ENCODE measurements around the gene CCNY.

DNA sequence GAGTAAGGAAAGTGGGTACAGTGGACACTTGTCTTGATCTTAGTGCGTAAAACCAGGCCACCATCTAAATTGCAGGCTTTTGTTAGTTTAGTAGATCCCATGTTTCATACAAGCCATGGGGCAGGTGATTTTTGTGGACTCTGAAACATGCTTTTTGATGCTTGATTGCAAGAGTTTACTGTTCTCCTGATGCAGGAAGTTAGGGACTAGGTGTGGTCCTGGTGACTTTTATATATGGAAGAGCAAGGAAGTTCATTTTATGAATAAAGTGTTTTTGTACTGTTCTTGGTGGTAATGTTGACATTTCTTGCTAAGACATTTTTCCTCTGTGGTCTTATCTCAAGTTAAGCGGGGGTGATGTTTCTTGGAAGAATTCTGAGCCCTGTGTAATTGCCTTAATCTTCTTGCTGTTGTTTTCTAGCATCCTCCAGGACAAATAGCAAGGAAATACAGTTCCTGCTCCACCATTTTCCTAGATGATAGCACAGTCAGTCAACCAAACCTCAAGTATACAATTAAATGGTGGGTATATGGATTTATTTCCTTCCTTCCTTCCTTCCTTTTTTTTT lies 179.9 kb downstream of the CCNY start:
- TF ChIP-seq POLR2AphosphoS5 (IDR thresholded peaks at IDR 0.05; ENCODE audit: low read depth, low read length): no peak
- no peak for TF ChIP-seq POLR2A (IDR thresholded peaks at IDR 0.05; ENCODE audit: low read depth, low read length)
- TF ChIP-seq TAF1 (IDR thresholded peaks at IDR 0.05; ENCODE audit: borderline replicate concordance, low read depth, low read length): no peak
